Mucosa of rectum (tissue), 2 donors: ENCODE data around the gene TOR1B.

Source experiments
- H3K27ac ChIP-seq, 2 donors: one replicate each; pipeline ENCODE4 v1.7.0; 2013; ENCODE audit warnings: inconsistent platforms in 2 of 2, low read depth in 2 of 2, low read length in 2 of 2
- H3K27me3 ChIP-seq, 2 donors: one replicate each; pipeline ENCODE4 v1.7.0; 2013; ENCODE audit warnings: low read length in 2 of 2; ENCODE audit not compliant: control insufficient read depth in 2 of 2, insufficient read depth in 2 of 2
- H3K36me3 ChIP-seq, 2 donors: one replicate each; pipeline ENCODE4 v1.7.0; 2013; ENCODE audit warnings: low read length in 2 of 2; ENCODE audit not compliant: control insufficient read depth in 2 of 2, insufficient read depth in 2 of 2
- H3K4me1 ChIP-seq, 2 donors: one replicate each; pipeline ENCODE4 v1.7.0; 2013; ENCODE audit warnings: low read length in 2 of 2, mild to moderate bottlenecking in 1 of 2; ENCODE audit not compliant: control insufficient read depth in 2 of 2, insufficient read depth in 2 of 2
- H3K4me3 ChIP-seq, 2 donors: one replicate each; pipeline ENCODE4 v1.7.0; 2013; ENCODE audit warnings: low read length in 2 of 2
- H3K9ac ChIP-seq, 2 donors: one replicate each; pipeline ENCODE4 v1.7.0; 2013; ENCODE audit warnings: low read length in 2 of 2, low read depth in 1 of 2, mild to moderate bottlenecking in 1 of 2
- H3K9me3 ChIP-seq, 2 donors: one replicate each; pipeline ENCODE4 v1.7.0; 2013; ENCODE audit warnings: low read length in 2 of 2; ENCODE audit not compliant: control insufficient read depth in 2 of 2
- donor health status: healthy.
- donor health status: Normal muscosa, but diverticular disease.

TOR1B gene

GRCh38 chr9:129838707-129839259 lies 35.8 kb downstream of the TOR1B start:
- Histone ChIP-seq H3K4me1 (peaks cover 14 to 15% of the 10 kb centered on the region in 2 donors), H3K9me3 (no peaks in the 10 kb centered on the region), H3K9ac (no peak overlapping the region), H3K4me3 (no peak overlapping the region), H3K27me3 (no peaks in the 10 kb centered on the region), H3K36me3 (peaks cover 0 to 4% of the 10 kb centered on the region in 2 donors), H3K27ac (no peak overlapping the region)

GRCh38 chr9:129839324-129840023 lies 36.5 kb downstream of the TOR1B start:
- Histone ChIP-seq H3K4me3 (no peak overlapping the region), H3K27me3 (no peaks in the 10 kb centered on the region), H3K36me3 (peaks cover 0 to 4% of the 10 kb centered on the region in 2 donors), H3K4me1 (peaks cover 8% of the 10 kb centered on the region in 2 donors), H3K9ac (no peak overlapping the region), H3K27ac (no peak overlapping the region), H3K9me3 (no peaks in the 10 kb centered on the region)

DNA sequence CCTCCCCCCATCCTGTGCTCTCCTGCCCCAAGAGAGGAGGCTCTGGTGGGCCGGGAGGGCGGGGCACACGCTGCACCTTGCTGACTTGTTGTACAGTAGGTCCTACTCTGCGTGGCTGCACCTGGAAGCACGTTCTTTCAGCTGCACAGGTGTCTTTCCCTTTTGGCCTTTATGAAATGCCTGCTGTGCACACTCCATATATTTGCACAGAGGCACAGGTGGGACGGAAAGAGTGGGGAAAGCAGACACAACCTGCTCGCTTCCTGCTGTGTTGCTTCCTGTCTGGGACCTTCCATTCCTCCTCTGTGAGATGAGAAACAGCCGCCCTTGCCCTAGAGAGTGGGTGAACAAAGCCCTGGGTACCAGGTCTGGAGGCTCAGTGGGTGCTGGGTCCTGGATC lies 37.0 kb downstream of the TOR1B start:
- no peak overlapping the region for H3K9ac ChIP-seq
- no peaks in the 10 kb centered on the region for H3K27me3 ChIP-seq
- no peak overlapping the region for H3K4me3 ChIP-seq
- H3K4me1 ChIP-seq: peaks cover 6 to 7% of the 10 kb centered on the region in 2 donors
- peaks cover 0 to 4% of the 10 kb centered on the region in 2 donors for H3K36me3 ChIP-seq
- H3K9me3 ChIP-seq: no peaks in the 10 kb centered on the region
- no peak overlapping the region for H3K27ac ChIP-seq

GRCh38 chr9:129841071-129841470 lies 38.1 kb downstream of the TOR1B start:
- Histone ChIP-seq H3K4me1 (peaks cover 3 to 5% of the 10 kb centered on the region in 2 donors), H3K27me3 (no peaks in the 10 kb centered on the region), H3K27ac (no peak overlapping the region), H3K4me3 (no peak overlapping the region), H3K9ac (no peak overlapping the region), H3K36me3 (peaks cover 0 to 4% of the 10 kb centered on the region in 2 donors), H3K9me3 (no peaks in the 10 kb centered on the region)

DNA sequence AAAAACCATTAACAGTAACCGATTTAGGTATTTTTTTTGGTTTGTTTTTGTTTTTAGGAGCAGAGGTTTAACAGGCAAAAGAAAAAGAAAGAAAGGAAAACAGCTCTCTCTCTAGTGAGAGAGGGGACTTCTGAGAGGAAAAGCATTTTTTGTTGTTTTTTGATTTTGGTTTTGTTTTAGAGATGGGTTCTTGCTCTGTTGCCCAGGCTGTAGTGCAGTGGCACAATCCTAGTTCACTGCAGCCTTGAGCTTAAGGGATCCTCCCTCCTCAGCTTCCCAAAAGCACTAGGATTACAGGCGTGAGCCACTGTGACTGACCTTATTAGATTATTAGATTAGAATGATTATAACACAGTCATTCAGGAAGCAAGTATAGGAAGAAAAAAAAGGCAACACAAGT lies 42.4 kb downstream of the TOR1B start:
- Histone ChIP-seq H3K9me3 (no peaks in the 10 kb centered on the region), H3K4me3 (no peak overlapping the region), H3K36me3 (peaks cover 4 to 8% of the 10 kb centered on the region in 2 donors), H3K27ac (no peak overlapping the region), H3K9ac (no peak overlapping the region), H3K4me1 (no peaks in the 10 kb centered on the region), H3K27me3 (no peaks in the 10 kb centered on the region)

DNA sequence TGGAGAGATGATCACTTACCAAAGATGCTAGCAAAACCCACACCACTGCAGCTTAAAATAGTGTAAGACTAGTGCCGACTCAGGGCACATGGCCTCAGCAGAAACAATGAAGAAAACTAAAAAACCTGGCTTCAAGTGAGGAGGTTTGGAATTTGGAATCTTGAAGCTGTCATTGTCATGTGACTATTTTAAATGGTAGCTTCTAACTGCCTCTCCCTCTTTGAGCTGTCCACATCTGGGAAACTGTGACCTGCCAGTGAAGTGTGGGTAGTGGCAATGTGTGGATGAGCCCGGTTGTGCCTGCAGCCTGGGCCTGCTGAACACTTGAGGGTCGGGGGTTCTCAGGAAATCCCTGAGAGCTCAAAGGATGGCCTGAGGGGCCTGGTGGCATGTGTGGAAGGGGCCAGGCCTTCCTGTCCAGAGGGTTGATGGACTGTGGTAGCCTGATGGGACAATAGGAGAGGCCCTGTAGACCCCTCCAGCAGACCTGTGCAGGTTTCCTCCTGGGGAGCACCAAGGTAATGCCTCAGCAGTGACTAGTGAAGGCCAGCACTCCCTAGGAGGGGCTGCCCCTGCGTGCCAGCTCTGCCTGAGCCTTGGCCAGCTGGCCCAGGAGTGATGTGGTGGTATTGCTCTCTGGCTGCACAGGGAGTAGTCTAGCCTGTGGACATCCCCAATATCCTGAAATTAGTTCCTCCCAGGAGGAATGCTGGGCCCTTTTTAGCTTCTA lies 45.9 kb downstream of the TOR1B start:
- no peak overlapping the region for H3K27ac ChIP-seq
- H3K9me3 ChIP-seq: no peaks in the 10 kb centered on the region
- H3K4me1 ChIP-seq: no peaks in the 10 kb centered on the region
- H3K4me3 ChIP-seq: no peak overlapping the region
- no peaks in the 10 kb centered on the region for H3K27me3 ChIP-seq
- H3K9ac ChIP-seq: no peak overlapping the region
- H3K36me3 ChIP-seq: peaks cover 25 to 30% of the 10 kb centered on the region in 2 donors

- no peaks in the 10 kb centered on the region for H3K27me3 ChIP-seq
- H3K4me1 ChIP-seq: no peaks in the 10 kb centered on the region
- peaks cover 29 to 30% of the 10 kb centered on the region in 2 donors for H3K36me3 ChIP-seq
- no peaks in the 10 kb centered on the region for H3K9me3 ChIP-seq
- H3K4me3 ChIP-seq: no peak overlapping the region
- no peak overlapping the region for H3K27ac ChIP-seq
- no peak overlapping the region for H3K9ac ChIP-seq
These were observed 46.9 kb downstream of the TOR1B start for GRCh38 chr9:129849901-129850300.

GRCh38 chr9:129850821-129851550 lies 48.0 kb downstream of the TOR1B start:
- Histone ChIP-seq H3K27me3 (no peaks in the 10 kb centered on the region), H3K27ac (no peak overlapping the region), H3K9ac (no peak overlapping the region), H3K4me3 (no peak overlapping the region), H3K9me3 (no peaks in the 10 kb centered on the region), H3K4me1 (no peaks in the 10 kb centered on the region), H3K36me3 (peaks cover 34 to 36% of the 10 kb centered on the region in 2 donors)

- Histone ChIP-seq H3K27ac (no peak overlapping the region), H3K9me3 (no peaks in the 10 kb centered on the region), H3K4me1 (no peaks in the 10 kb centered on the region), H3K36me3 (peaks cover 40 to 43% of the 10 kb centered on the region in 2 donors), H3K9ac (no peak overlapping the region), H3K27me3 (no peaks in the 10 kb centered on the region), H3K4me3 (no peak overlapping the region)
These were observed 48.8 kb downstream of the TOR1B start for GRCh38 chr9:129851821-129852220.

DNA sequence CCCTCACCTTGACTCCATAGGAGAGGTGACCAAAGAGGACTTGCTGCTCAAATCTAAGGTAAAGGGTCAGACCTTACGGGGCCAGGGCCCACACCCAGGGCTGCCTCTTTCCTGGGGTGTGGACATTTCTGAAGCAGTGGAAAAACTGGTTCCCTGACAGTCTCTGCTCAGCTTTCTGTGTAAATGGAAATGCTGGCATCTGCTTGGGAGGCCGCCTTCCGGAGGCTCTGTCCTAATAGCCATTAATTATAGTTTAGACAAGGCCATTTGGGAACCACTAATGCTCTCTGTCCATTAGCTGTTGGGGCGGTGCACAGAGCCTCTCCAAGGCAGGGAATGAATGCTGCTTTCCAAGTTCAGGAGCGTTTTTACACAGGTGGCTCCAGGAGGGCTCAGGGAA lies 49.6 kb downstream of the TOR1B start:
- Histone ChIP-seq H3K36me3 (peaks cover 41 to 44% of the 10 kb centered on the region in 2 donors), H3K9ac (no peak overlapping the region), H3K9me3 (no peaks in the 10 kb centered on the region), H3K4me3 (no peak overlapping the region), H3K27ac (no peak overlapping the region), H3K4me1 (no peaks in the 10 kb centered on the region), H3K27me3 (no peaks in the 10 kb centered on the region)
